Smooth muscle cell (in vitro differentiated cells): ENCODE data around the gene TLX2. TPM values are rescaled to one million over a fixed set of nuclear protein-coding genes. Genes with fewer than 3 reads are reported as not detected.

Experiments
- DNase-seq: peaks from one replicate; lab custom pipeline; 2025; ENCODE audit not compliant: unreplicated experiment; lab: John Stamatoyannopoulos, UW
- H2AFZ ChIP-seq: fragments of 200-600 bp; sonication (generic); 2 replicates; pipeline ENCODE4 v1.6.0; 2016; ENCODE audit warnings: antibody characterized with exemption, low read depth, mild to moderate bottlenecking
- H3F3A ChIP-seq: fragments of 200-600 bp; sonication (generic); 2 replicates; pipeline ENCODE4 v1.6.0; 2017; ENCODE audit warnings: antibody characterized with exemption, low read depth
- H3K27ac ChIP-seq: fragments of 200-600 bp; sonication (generic); 2 replicates; pipeline ENCODE4 v1.5.1; 2016; ENCODE audit warnings: low read depth, mild to moderate bottlenecking
- H3K27me3 ChIP-seq: fragments of 200-600 bp; sonication (generic); 2 replicates; pipeline ENCODE4 v1.6.1; 2016; ENCODE audit warnings: low read depth, mild to moderate bottlenecking
- H3K36me3 ChIP-seq: fragments of 200-600 bp; sonication (generic); 2 replicates; pipeline ENCODE4 v1.5.1; 2016; ENCODE audit warnings: low read depth
- H3K4me1 ChIP-seq: fragments of 200-600 bp; sonication (generic); 2 replicates; pipeline ENCODE4 v1.5.1; 2016; ENCODE audit warnings: low read depth
- H3K4me2 ChIP-seq: fragments of 200-600 bp; sonication (generic); 2 replicates; pipeline ENCODE4 v1.6.0; 2016; ENCODE audit warnings: mild to moderate bottlenecking
- H3K4me3 ChIP-seq: fragments of 200-600 bp; sonication (generic); 2 replicates; pipeline ENCODE4 v1.5.1; 2016; ENCODE audit warnings: mild to moderate bottlenecking
- H3K79me2 ChIP-seq: fragments of 200-600 bp; sonication (generic); 2 replicates; pipeline ENCODE4 v1.6.0; 2016; ENCODE audit warnings: low read depth, mild to moderate bottlenecking
- H3K9ac ChIP-seq: fragments of 200-600 bp; sonication (generic); 2 replicates; pipeline ENCODE4 v1.6.0; 2016; ENCODE audit warnings: low read depth
- H3K9me3 ChIP-seq: fragments of 200-600 bp; sonication (generic); replicated peaks from 2 replicates; pipeline ENCODE4 v1.5.1; 2016; ENCODE audit warnings: low read depth
- H4K20me1 ChIP-seq: fragments of 200-600 bp; sonication (generic); 2 replicates; pipeline ENCODE4 v1.6.0; 2016; ENCODE audit warnings: low read depth
- WGBS: methylation state at CpG from one replicate; pipeline ENCODE4 v1.1.7; 2016; ENCODE audit warnings: low lambda C conversion rate; 5-methylcytosine and 5-hydroxymethylcytosine counted together
- polyA plus RNA-seq: library from polyadenylated mRNA; unstranded; fragments of >200 nt; fragmentation: Nextera tagmentation; extraction: Ambion mirVana; gene quantifications from 2 replicates; pipeline ENCODE4 v1.2.1, GENCODE V29; 2016
- total RNA-seq: library from RNA; depleted of rRNA; stranded (reverse); fragments of >200 nt; gene quantifications from 2 replicates; pipeline ENCODE4 v1.2.3, GENCODE V29; 2014
- TF ChIP-seq, protein P1 (sequence below): fragments of 200-600 bp; sonication (generic); IDR thresholded peaks from 2 replicates; pipeline ENCODE4 v1.5.1; 2017; ENCODE audit warnings: borderline replicate concordance, mild to moderate bottlenecking, antibody characterized with exemption; ENCODE audit not compliant: insufficient read depth, poor library complexity, severe bottlenecking

TLX2 gene
- total and polyA plus RNA-seq, 2 experiments from 2014 or later, result not detected

DNA sequence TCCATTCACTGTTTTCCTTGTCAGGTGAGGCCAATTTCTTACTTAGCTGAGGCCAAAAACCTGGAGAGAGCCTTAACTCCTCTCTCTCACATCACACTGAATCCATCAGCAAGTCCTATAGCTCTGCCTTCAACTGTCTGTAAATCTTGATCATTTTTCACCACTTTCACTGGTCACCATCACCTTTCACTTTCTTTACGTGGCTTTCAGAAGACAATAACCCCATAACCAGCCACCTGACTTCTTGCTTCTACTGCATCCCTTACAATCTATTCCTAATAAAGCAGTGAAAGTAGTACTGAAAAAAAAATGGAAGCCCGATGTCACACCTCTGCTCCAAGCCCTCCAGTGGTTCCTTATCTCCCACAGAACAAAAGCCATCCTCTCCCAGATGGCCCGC, 31.8 kb downstream of the TLX2 start:
- peaks cover 3% of the 10 kb centered on the region for H3K36me3 ChIP-seq
- H3K4me3 ChIP-seq, result no peak overlapping the region
- H4K20me1 ChIP-seq, result peaks cover 51% of the 10 kb centered on the region
- H3K9me3 ChIP-seq, result no peaks in the 10 kb centered on the region
- H3K4me1 ChIP-seq, result peaks cover 19% of the 10 kb centered on the region
- no peak overlapping the region for H3K9ac ChIP-seq
- no peak for DNase-seq
- no peaks in the 10 kb centered on the region for H3F3A ChIP-seq
- TF ChIP-seq, protein P1, sequence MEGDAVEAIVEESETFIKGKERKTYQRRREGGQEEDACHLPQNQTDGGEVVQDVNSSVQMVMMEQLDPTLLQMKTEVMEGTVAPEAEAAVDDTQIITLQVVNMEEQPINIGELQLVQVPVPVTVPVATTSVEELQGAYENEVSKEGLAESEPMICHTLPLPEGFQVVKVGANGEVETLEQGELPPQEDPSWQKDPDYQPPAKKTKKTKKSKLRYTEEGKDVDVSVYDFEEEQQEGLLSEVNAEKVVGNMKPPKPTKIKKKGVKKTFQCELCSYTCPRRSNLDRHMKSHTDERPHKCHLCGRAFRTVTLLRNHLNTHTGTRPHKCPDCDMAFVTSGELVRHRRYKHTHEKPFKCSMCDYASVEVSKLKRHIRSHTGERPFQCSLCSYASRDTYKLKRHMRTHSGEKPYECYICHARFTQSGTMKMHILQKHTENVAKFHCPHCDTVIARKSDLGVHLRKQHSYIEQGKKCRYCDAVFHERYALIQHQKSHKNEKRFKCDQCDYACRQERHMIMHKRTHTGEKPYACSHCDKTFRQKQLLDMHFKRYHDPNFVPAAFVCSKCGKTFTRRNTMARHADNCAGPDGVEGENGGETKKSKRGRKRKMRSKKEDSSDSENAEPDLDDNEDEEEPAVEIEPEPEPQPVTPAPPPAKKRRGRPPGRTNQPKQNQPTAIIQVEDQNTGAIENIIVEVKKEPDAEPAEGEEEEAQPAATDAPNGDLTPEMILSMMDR, result no peak
- no peak overlapping the region for H2AFZ ChIP-seq
- H3K27ac ChIP-seq, result no peak overlapping the region
- H3K4me2 ChIP-seq, result no peak overlapping the region
- H3K79me2 ChIP-seq, result peaks cover 32% of the 10 kb centered on the region
- H3K27me3 ChIP-seq, result no peaks in the 10 kb centered on the region
- 93% methylated on average over 3 of the region's 3 CpGs for WGBS

DNA sequence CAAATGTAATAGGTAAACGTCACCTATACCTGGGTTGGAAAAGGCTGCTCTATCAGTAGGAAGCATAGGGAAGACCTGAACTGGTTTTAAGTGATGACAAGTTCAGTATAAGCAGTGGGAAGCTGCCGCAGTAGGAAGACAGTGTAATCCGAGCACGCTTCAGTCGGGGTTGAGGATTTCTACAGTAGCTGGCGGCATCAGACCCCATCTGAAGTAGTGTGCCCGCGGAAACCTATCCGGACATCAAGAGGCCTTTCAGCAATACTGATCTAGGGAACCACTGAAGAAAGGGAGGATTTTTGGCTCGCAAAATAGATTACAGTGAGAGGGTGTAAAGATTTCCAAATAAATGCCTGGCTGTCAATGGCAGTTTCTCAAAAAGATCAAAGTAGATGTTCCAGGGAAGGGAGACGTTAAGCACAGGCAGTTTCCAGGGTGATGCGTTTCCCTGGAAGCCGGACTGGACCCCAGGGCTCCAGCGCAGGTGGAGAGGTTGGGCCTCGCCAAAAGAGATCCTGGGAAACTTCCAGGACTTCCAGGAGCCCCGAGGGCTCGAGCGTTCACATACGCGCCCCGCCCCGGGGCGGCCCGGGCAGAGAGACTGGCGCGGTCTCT, 34.1 kb downstream of the TLX2 start:
- H3K4me1 ChIP-seq, result peaks cover 23% of the 10 kb centered on the region
- H3K9ac ChIP-seq, result no peak overlapping the region
- H3K27me3 ChIP-seq, result no peaks in the 10 kb centered on the region
- H3K36me3 ChIP-seq, result peaks cover 3% of the 10 kb centered on the region
- TF ChIP-seq, protein P1, result no peak
- peak overlapping the region; percentile 98 for H3K4me2 ChIP-seq
- peaks cover 8% of the 10 kb centered on the region for H3F3A ChIP-seq
- H4K20me1 ChIP-seq, result peaks cover 65% of the 10 kb centered on the region
- 10% methylated on average over 23 of the region's 26 CpGs for WGBS
- DNase-seq, result no peak
- H3K79me2 ChIP-seq, result peaks cover 52% of the 10 kb centered on the region
- peak overlapping the region; percentile 27 for H3K27ac ChIP-seq
- H3K4me3 ChIP-seq, result peak overlapping the region; percentile 68
- H2AFZ ChIP-seq, result peak overlapping the region; percentile 73
- no peaks in the 10 kb centered on the region for H3K9me3 ChIP-seq

DNA sequence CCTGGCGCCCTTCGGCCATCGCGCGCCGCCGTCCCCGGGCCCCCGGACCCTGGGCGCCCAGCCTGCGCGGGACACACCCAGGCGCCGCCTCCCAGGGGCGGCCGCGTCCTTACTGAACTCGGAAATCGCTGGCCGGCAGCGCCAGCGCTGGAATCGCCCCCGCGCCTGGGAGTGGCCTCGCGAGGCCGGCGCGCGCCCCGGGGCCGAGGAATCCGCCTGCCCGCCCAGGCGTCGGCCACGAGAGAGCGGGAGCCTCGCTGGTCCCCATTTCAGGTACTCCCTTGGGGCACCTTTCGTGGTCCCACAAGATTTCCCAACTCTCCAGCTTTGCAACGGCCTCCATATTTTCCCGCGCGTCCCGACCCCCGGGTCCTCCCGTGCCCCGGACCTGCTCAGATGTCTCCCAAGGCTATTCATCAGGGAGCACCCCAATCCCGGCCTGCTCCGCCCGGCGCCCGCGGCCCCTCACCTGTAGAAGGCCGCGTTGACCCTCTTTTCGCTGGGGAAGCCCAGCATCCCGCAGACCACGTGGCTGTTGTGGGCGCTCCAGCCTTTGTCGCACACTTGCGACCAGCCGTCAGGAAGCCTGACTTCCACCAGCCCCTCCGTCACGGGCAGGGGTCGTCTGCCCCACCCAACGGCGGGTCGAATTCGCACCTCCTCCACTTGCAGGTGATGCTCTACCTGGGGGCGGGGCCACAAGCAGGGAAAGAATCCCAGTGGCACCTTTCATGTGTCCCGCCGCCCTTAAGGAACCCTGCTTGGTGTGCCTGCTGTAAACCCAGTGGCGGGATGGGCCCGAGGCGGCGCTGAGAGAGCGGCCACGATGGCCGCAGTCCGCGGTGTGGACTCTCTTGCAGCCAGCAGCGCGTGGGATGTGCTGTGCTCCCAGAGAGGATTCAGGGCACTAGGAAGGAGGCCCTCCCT, 34.9 kb downstream of the TLX2 start:
- no peak for DNase-seq
- H3K4me2 ChIP-seq, result peak overlapping the region; percentile 98
- H3K36me3 ChIP-seq, result peaks cover 3% of the 10 kb centered on the region
- TF ChIP-seq, protein P1, result no peak
- H3K9ac ChIP-seq, result no peak overlapping the region
- 3% methylated on average over 78 of the region's 85 CpGs for WGBS
- H3K27me3 ChIP-seq, result no peaks in the 10 kb centered on the region
- H3K9me3 ChIP-seq, result no peaks in the 10 kb centered on the region
- peaks cover 53% of the 10 kb centered on the region for H3K79me2 ChIP-seq
- peak overlapping the region; percentile 37 for H3K27ac ChIP-seq
- H3F3A ChIP-seq, result peaks cover 8% of the 10 kb centered on the region
- peak overlapping the region; percentile 68 for H3K4me3 ChIP-seq
- H3K4me1 ChIP-seq, result peaks cover 23% of the 10 kb centered on the region
- peak overlapping the region; percentile 73 for H2AFZ ChIP-seq
- H4K20me1 ChIP-seq, result peaks cover 61% of the 10 kb centered on the region
